Activated CD4-positive, alpha-beta T cell treated with anti-CD3 and anti-CD28 coated beads, Interleukin-2, amount 50 U/mL, for 24 hours (primary cell): ENCODE data around the gene CERS6.
A peak's percentile ranks its signal among the peaks of the same experiment; 100 is the strongest.
"Not testable (repeated sequence)": the region's sequence is repeated elsewhere in the genome, so short reads cannot be mapped to it uniquely, and the experiment has no call there.

Experiments
- DNase-seq, 2 donors: peaks; one replicate each; pipeline ENCODE4 v3.0.0-alpha.2; 2020; ENCODE audit warnings: low read depth in 1 of 2, low spot score in 1 of 2

Gene CERS6, protein sequence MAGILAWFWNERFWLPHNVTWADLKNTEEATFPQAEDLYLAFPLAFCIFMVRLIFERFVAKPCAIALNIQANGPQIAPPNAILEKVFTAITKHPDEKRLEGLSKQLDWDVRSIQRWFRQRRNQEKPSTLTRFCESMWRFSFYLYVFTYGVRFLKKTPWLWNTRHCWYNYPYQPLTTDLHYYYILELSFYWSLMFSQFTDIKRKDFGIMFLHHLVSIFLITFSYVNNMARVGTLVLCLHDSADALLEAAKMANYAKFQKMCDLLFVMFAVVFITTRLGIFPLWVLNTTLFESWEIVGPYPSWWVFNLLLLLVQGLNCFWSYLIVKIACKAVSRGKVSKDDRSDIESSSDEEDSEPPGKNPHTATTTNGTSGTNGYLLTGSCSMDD

GRCh38 chr2:168455645-168456520 lies at the start of gene CERS6:
CERS6 (plus strand) TSS chr2:168456272; CDS start chr2:168456449, 177 bp downstream.
- DNase-seq: peak; percentile 65 to 81

GRCh38 chr2:168412301-168412700 lies 43.8 kb upstream of the CERS6 start:
- not testable (repeated sequence) for DNase-seq

GRCh38 chr2:168413101-168413500 lies 43.0 kb upstream of the CERS6 start:
- not testable (repeated sequence) for DNase-seq

DNA sequence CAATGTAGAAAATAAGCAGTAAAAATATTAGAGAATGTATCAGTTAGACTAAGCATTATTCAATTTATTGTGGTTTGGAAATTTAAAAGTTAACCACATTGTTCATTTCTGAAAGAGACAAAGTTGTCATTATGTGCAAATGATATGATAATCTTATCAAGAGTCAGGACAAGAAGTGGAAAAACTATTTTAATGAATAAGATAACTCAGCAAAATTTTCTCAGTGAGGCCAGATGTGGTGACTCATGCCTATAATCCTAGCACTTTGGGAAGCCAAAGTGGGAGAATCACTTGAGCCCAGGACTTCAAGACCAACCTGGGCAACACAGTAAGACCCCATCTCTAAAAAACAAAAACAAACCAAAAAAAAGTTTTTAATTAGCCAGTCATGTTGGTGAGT lies 39.5 kb upstream of the CERS6 start:
- DNase-seq: no peak

DNA sequence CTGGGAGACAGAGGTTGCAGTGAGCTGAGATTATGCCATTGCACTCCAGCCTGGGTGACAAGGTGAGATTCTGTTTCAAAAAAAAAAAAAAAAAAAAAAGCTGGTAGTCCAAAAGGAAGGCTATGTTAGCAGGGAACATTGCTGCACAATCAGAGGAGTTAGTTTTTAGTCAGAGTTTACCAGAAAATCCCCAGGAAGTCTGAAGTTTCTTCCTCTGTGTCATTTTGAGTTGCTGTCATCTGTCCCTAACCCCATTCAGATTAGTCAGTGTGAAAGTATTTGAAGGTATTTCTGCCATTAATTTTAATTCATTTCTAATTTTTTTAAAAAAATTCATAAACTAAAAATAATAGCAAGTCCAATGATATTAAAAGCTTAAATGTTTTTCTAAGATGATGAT lies 33.5 kb upstream of the CERS6 start:
- DNase-seq: no peak

- DNase-seq: no peak
Observed at GRCh38 chr2:168424112-168424951, 31.7 kb upstream of the CERS6 start.

- no peak for DNase-seq
Observed at GRCh38 chr2:168424971-168425370, 31.1 kb upstream of the CERS6 start.

DNA sequence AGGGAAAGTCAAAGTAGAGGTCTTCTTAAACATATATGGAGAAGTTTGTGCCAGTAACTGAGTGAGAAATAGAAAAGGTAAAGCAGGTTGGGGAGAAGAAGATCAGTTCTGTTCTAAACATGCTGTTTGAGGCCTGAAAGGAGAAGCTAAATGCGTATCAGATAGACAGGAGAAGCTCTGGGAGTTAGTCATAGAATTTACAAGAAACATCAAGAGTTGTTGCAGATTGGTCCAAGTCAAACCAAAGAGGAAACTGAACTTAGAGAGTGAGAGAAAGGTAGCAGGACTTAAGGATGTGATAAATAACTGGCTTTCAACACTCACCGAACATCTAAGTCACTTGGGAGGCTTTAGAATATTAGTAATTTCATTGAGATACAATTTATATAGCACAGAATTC lies 29.2 kb upstream of the CERS6 start:
- no peak for DNase-seq

DNA sequence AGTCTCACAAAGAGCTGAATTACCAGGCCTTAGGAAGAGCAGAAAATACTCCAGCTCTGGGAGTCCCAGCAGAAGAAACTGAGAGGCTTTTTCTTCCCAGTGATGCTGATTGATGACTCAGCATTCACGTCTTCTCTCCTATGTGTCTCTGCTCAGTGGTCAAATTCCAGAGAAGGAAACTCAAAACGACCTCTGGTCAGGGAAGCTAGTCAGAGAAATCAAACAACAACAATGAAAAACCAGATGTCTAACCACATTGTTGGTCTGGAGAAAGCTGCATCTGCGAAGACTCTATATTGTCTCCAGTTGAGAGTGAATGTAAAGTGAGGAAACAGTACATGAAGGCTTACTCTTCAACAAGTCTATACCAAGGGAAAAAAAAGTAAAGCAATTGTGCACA lies 28.6 kb upstream of the CERS6 start:
- DNase-seq: no peak

- no peak for DNase-seq
Observed at GRCh38 chr2:168428431-168428830, 27.6 kb upstream of the CERS6 start.

DNA sequence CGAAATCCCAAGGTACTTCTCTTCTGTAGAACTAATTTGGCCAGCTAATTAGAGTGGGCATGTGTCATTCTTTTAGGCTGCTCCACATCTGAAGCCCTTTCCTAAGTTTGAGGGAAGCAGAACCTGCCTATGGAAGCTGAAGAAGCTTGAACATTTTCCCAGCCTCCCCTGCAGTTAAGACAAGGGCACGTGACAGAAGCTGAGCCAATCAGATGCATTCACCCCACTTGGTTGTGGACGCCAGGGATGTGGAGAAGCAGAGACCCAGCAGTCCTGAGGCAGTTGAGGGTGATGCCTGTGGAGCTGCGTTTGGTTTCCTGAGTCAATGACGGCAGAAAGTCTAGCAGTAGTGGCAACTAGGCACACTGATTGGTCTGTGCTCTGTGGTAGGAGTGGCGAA lies 26.1 kb upstream of the CERS6 start:
- DNase-seq: no peak

- no peak for DNase-seq
Observed at GRCh38 chr2:168430431-168430830, 25.6 kb upstream of the CERS6 start.

- DNase-seq: no peak
Observed at GRCh38 chr2:168431301-168432024, 24.6 kb upstream of the CERS6 start.

- DNase-seq: no peak
Observed at GRCh38 chr2:168432100-168432499, 24.0 kb upstream of the CERS6 start.

DNA sequence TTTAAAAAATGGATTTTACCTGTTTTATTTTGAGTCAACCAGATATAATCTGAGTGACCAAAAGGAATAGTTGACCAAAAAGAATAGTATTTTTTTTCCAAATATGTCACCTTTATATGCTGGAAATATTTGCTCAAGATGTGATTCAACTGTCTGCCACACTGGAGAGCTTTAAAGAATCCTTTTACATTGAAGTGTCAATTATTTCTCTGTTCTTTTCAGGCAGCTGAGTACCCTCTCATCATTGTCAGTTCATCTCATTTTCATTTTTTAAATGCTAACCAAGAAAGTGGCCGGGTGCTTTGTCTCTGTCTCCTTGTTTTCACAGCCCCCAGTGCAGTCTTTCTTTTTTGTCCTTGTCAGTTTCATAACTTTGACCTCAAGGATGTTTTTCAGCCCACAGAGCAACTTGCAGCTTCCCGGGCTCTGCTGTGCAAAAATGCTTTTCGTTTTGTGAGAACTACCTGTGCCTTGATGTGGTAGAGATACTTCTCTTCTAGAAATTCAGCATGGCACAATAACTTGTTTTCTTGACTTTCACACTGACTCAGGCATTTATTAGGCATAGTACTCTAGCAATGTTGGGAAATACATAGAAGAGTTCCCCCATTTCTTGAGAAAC lies 23.4 kb upstream of the CERS6 start:
- DNase-seq: no peak

- DNase-seq: no peak
Observed at GRCh38 chr2:168433527-168433926, 22.5 kb upstream of the CERS6 start.

DNA sequence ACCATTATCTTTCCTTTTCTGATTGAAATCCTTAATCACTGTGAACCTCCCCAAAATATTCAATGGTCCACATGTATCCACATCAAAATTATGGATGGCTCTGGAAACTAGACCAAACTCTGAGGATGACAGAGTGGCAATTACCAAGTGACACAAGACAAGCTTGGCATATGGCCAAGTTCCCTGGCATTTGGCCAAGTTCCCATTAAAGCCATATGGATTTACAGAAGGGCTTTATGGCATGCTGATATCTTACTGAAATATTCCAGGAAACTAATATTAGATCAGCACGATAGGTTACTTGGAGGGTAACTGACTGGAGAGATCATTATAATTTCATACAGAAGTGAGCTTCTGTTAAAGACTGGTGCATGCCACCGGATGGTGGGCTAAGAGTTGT lies 21.9 kb upstream of the CERS6 start:
- DNase-seq: no peak

GRCh38 chr2:168436840-168437239 lies 19.2 kb upstream of the CERS6 start:
- no peak for DNase-seq

DNA sequence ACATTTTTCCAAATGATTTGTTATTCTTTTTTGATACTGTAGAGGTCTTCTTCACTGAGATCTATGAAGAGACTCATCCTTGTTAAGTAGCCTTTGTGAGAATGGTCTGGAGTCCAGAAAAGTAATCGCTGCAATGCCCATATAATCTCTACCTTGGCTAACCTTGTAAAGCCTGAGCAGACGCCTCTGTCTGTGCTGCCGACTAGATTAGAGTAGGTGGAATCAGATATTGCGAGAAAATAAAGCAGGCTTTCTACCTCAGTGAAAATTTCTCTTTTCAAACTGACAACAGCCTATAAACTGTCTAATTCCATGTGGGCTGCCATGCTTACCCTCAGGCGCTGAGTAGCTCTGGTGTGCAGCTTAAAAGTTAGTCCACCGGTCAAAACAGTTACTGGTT lies 17.5 kb upstream of the CERS6 start:
- DNase-seq: no peak

- no peak for DNase-seq
Observed at GRCh38 chr2:168439536-168439935, 16.5 kb upstream of the CERS6 start.
